ENCODE measurements around the gene RNF5. TPM values are rescaled to one million over a fixed set of nuclear protein-coding genes. Genes with fewer than 3 reads are reported as not detected.

The RNF5 gene
- total RNA-seq, 4 donors from 2014 or later, result 74.5 to 117 (median 107) TPM

DNA sequence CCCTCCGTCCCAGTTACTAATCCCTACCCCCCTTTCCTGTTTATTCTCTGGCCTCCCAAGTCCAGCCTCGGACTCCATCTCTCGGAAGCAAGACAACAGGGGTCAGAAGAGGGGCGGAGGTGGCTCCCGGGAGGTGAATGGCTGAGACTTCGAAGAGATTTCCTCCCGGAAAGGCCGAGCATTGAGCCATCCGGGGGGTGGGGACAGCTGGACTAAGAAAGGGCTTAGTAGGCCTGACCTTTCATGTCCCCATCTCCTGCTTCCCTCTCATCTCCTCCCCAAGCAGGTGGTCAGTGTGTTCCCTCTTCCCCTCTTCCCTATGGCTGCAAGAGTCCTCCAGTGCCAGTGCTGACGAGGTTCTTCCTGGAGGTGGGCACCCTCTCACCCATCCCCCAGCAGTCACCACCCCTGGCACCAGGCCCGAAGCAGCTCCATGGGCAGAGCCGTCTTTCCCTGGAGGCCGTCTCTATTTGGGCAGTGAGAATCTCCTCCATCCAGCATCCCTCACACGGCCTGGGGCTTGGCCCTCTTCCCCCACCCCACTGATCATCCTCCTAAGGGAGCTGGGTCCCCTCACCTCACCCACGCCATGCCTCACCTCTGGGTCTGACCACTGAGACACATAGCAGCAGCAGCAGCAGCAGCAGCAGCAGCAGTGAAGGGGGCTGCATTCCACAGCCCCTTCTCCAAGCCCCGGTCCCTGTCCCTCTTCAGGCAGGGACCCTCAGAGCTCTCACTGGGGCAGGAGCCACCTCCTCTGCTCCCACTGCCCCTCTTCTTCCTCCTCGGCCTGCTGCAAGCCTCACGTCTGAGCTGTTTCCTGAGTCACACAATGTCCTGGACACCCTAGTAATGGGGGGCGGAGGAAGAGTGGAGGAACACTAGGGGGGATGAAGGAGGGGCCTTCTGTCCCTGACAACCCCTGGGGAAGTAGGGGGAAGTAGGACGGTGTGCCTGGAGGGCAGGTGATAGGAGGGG lies 45.3 kb downstream of the RNF5 start, which contains the start of gene NOTCH4:
NOTCH4 (minus strand) TSS at position 810 of the 978 bp plus-strand sequence; CDS start at position 671, 139 bp downstream.
- 43 to 50% methylated on average over 20 of the region's 20 CpGs for WGBS, 2 donors
- no peaks in the 10 kb centered on the region for H3K27me3 ChIP-seq
- no peak for DNase-seq (ENCODE audit: low spot score in 2 of 2)
- no peaks in the 10 kb centered on the region for H3K36me3 ChIP-seq
- no peaks in the 10 kb centered on the region for H3K9me3 ChIP-seq
- peak within 1 kb of the TSS in 1 of 4 donors; percentile 20 for H3K4me3 ChIP-seq
- peaks cover 0 to 11% (median 0%) of the 10 kb centered on the region in 4 donors for H3K4me1 ChIP-seq
- TF ChIP-seq, protein P1, sequence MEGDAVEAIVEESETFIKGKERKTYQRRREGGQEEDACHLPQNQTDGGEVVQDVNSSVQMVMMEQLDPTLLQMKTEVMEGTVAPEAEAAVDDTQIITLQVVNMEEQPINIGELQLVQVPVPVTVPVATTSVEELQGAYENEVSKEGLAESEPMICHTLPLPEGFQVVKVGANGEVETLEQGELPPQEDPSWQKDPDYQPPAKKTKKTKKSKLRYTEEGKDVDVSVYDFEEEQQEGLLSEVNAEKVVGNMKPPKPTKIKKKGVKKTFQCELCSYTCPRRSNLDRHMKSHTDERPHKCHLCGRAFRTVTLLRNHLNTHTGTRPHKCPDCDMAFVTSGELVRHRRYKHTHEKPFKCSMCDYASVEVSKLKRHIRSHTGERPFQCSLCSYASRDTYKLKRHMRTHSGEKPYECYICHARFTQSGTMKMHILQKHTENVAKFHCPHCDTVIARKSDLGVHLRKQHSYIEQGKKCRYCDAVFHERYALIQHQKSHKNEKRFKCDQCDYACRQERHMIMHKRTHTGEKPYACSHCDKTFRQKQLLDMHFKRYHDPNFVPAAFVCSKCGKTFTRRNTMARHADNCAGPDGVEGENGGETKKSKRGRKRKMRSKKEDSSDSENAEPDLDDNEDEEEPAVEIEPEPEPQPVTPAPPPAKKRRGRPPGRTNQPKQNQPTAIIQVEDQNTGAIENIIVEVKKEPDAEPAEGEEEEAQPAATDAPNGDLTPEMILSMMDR (IDR thresholded peaks at IDR 0.05), result no peak
- TF ChIP-seq POLR2A (IDR thresholded peaks at IDR 0.05) (no peak), EP300 (IDR thresholded peaks at IDR 0.05) (no peak)
- peak within 1 kb of the TSS in 2 of 4 donors; percentile 7 to 41 for H3K27ac ChIP-seq

DNA sequence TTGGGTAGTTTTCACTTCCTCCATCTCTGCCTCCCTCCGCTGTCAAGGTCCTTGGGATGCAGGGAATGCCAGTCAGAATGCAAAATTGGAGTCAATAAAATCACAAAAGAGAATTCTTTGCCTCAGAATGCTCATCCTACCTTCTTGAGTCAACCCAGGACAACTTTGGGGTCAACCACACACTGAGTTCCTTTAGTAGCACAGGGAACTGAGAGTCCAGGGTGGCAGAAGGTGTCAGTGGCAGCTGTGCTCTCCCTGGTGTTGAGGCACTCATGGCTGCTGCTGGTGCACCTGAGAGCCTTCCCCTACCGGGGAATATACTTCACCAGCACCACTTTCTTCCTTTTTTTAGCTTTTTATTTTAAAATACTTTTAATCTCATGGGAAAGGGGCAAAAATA lies 46.5 kb downstream of the RNF5 start:
- peaks cover 0 to 11% (median 0%) of the 10 kb centered on the region in 4 donors for H3K4me1 ChIP-seq
- TF ChIP-seq EP300 (IDR thresholded peaks at IDR 0.05) (no peak), POLR2A (IDR thresholded peaks at IDR 0.05) (no peak)
- TF ChIP-seq, protein P1 (IDR thresholded peaks at IDR 0.05), result no peak
- no peak for DNase-seq (ENCODE audit: low spot score in 2 of 2)
- WGBS, 2 donors, result 55 to 57% methylated on average over 2 of the region's 2 CpGs
- H3K27ac ChIP-seq, result no peak overlapping the region
- H3K36me3 ChIP-seq, result no peaks in the 10 kb centered on the region
- no peaks in the 10 kb centered on the region for H3K9me3 ChIP-seq
- no peaks in the 10 kb centered on the region for H3K27me3 ChIP-seq
- no peak overlapping the region for H3K4me3 ChIP-seq

DNA sequence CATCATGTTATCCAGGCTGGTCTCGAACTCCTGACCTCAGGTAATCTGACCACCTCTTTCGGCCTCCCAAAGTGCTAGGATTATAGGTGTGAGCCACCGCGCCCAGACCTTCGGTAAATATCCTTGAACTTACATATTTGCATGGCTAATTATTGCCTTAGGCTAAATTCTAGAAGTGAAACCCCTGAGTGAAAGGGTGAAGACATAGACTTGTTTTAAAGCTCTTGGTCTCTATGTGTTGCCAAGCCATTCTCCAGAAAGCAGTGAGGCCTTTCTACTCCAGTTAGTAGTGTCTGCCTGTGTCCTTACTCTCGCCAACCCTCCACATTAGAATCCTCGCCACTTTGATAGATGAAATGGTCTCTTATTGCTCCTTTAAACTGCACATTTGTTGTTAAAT lies 48.2 kb downstream of the RNF5 start:
- WGBS, 2 donors, result 95 to 97% methylated on average over 7 of the region's 7 CpGs
- H3K4me3 ChIP-seq, result no peak overlapping the region

More for the DNA sequence above, 48.2 kb downstream of the RNF5 start:
- Histone ChIP-seq H3K4me1 (peaks cover 0 to 11% (median 0%) of the 10 kb centered on the region in 4 donors), H3K27me3 (no peaks in the 10 kb centered on the region), H3K36me3 (no peaks in the 10 kb centered on the region), H3K9me3 (no peaks in the 10 kb centered on the region), H3K27ac (no peak overlapping the region)
- DNase-seq (ENCODE audit: low spot score in 2 of 2), result no peak
- TF ChIP-seq POLR2A (IDR thresholded peaks at IDR 0.05) (no peak), EP300 (IDR thresholded peaks at IDR 0.05) (no peak)
- TF ChIP-seq, protein P1 (IDR thresholded peaks at IDR 0.05), result no peak

Small RNA genes within 50 kb of the gene (small RNA-seq; reads per million reads assigned to genes)
- not detected for gene AL662884.1
- not detected for gene MIR6833

Other genes with a start within 250 kb of the RNF5 start
- 10 to 100 TPM; 15.7 to 66.5 (median 26.2) TPM for gene CFB, start 232.3 kb upstream of the RNF5 start, total RNA-seq
- gene NELFE, start 219.4 kb upstream of the RNF5 start, total RNA-seq, result 100 to 1,000 TPM in 1 of 4 donors, 10 to 100 TPM in 3; 74.1 to 101 (median 88.6) TPM
- 10 to 100 TPM; 47.1 to 83.1 (median 48.2) TPM for gene SKIC2, start 219.2 kb upstream of the RNF5 start, total RNA-seq
- 10 to 100 TPM; 16.2 to 46.1 (median 34.3) TPM for gene DXO, start 206.3 kb upstream of the RNF5 start, total RNA-seq
- gene C4A, start 196.3 kb upstream of the RNF5 start, total RNA-seq, result 100 to 1,000 TPM; 230 to 361 (median 258) TPM
- 100 to 1,000 TPM; 266 to 420 (median 299) TPM for gene C4B, start 163.6 kb upstream of the RNF5 start, total RNA-seq
- gene CYP21A2, start 140.0 kb upstream of the RNF5 start, total RNA-seq, result 10 to 100 TPM in 1 of 4 donors, 1 to 10 TPM in 3; 1.0 to 15.3 (median 3.9) TPM
- gene TNXB, start 69.1 kb upstream of the RNF5 start, total RNA-seq, result 100 to 1,000 TPM; 231 to 547 (median 297) TPM
- gene ATF6B, start 50.2 kb upstream of the RNF5 start, total RNA-seq, result 100 to 1,000 TPM in 3 of 4 donors, 10 to 100 TPM in 1; 74.3 to 121 (median 102) TPM
- 1 to 10 TPM; 1.3 to 5.4 (median 3.0) TPM for gene FKBPL, start 48.1 kb upstream of the RNF5 start, total RNA-seq
- 1 to 10 TPM in 2 of 4 donors, under 1 TPM in 2; 0.21 to 2.7 (median 1.7) TPM for gene PRRT1, start 26.5 kb upstream of the RNF5 start, total RNA-seq
- gene PPT2, start 24.3 kb upstream of the RNF5 start, total RNA-seq, result 10 to 100 TPM; 33.0 to 75.2 (median 40.1) TPM
- 100 to 1,000 TPM; 108 to 388 (median 270) TPM for gene EGFL8, start 13.8 kb upstream of the RNF5 start, total RNA-seq
- gene AGPAT1, start 2.3 kb upstream of the RNF5 start, total RNA-seq, result 10 to 100 TPM; 45.3 to 52.2 (median 48.1) TPM
- gene AGER, start 5.8 kb downstream of the RNF5 start, total RNA-seq, result 10 to 100 TPM in 1 of 4 donors, 1 to 10 TPM in 3; 4.0 to 12.7 (median 5.8) TPM
- gene PBX2, start 11.8 kb downstream of the RNF5 start, total RNA-seq, result 10 to 100 TPM; 55.0 to 75.0 (median 61.9) TPM
- gene GPSM3, start 14.2 kb downstream of the RNF5 start, total RNA-seq, result 10 to 100 TPM in 2 of 4 donors, 1 to 10 TPM in 2; 5.9 to 17.7 (median 8.8) TPM
- 10 to 100 TPM; 22.4 to 50.2 (median 31.9) TPM for gene NOTCH4, start 45.7 kb downstream of the RNF5 start, total RNA-seq
- not detected for gene TSBP1, start 193.5 kb downstream of the RNF5 start, total RNA-seq
- not detected for gene BTNL2, start 228.8 kb downstream of the RNF5 start, total RNA-seq